GM12891 (cell line): ENCODE measurements around the gene CYP26C1.

Experiments used
- DNase-seq: peaks from one replicate; pipeline ENCODE4 v3.0.0; 2011; ENCODE audit warnings: low spot score; ENCODE audit not compliant: insufficient read length
- FAIRE-seq: peaks from 2 replicates; lab custom pipeline; 2011; peaks lifted over from hg19 to GRCh38; lab: Jason Lieb, UNC
- PAX5 ChIP-seq: IDR thresholded peaks from 2 replicates; pipeline ENCODE4 v1.6.1; 2011; ENCODE audit warnings: low read length, moderate library complexity, mild to moderate bottlenecking; ENCODE audit not compliant: insufficient read depth, severe bottlenecking
- POLR2A ChIP-seq: IDR thresholded peaks from 2 replicates; pipeline ENCODE4 v1.6.1; 2011; ENCODE audit warnings: low read depth, low read length, control low read depth
- POLR2AphosphoS5 ChIP-seq: IDR thresholded peaks from 2 replicates; pipeline ENCODE4 v1.6.1; 2011; ENCODE audit warnings: low read depth, low read length, control low read depth
- POU2F2 ChIP-seq: IDR thresholded peaks from 2 replicates; pipeline ENCODE4 v1.6.1; 2011; ENCODE audit warnings: low read depth, mild to moderate bottlenecking, control low read depth, low read length, moderate library complexity
- SPI1 ChIP-seq: IDR thresholded peaks from 2 replicates; pipeline ENCODE4 v1.6.1; 2011; ENCODE audit warnings: low read depth, low read length, control low read depth
- TAF1 ChIP-seq: IDR thresholded peaks from 2 replicates; pipeline ENCODE4 v1.6.1; 2011; ENCODE audit warnings: low read depth, low read length, control low read depth

CYP26C1 gene

DNA sequence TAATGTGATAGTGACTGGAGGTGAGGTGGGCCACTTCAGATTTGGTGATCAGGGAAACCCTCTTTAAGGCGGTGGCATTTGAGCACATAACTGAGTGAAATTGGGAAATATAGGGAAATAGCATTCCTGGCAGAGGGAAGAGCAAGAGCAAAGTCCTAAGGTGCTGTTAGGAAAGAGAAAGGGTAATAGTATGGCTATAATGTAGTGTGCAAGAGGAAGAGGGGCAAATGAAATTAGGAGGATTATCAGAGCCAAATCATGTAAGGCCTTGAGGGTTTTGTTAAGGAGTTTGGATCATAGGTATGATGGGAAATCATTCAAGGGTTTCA is 27.8 kb upstream of the CYP26C1 start:
- no peak for DNase-seq
- no peak for FAIRE-seq
- TF ChIP-seq POLR2AphosphoS5 (no peak), TAF1 (no peak)

DNA sequence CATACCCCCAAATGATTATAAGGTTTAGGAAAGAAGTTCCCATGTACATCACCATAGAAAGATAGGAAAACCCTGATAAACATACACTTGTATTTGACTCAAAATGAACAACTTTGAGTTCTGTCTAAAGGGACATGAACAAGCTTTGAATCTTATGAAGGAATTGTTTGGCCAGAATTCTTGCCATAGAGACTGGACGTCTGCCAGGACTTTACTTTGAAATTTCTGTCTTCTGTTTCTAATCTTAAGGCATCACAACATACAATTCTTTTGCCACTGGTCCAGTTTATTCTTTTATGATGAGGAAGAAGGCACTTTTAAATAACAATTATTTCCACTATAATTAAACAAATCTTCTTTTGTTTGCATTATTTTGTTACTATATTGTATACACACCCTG is 26.2 kb upstream of the CYP26C1 start:
- FAIRE-seq, result no peak
- TF ChIP-seq POLR2A, result no peak
- TF ChIP-seq PAX5, result no peak
- no peak for TF ChIP-seq POLR2AphosphoS5
- no peak for TF ChIP-seq TAF1
- no peak for TF ChIP-seq SPI1
- no peak for TF ChIP-seq POU2F2
- DNase-seq, result no peak

- no peak for DNase-seq
- TF ChIP-seq TAF1 (no peak), POLR2AphosphoS5 (no peak), PAX5 (no peak), POU2F2 (no peak), SPI1 (no peak), POLR2A (no peak)
- no peak for FAIRE-seq
Measured at GRCh38 chr10:93039110-93039509, 21.5 kb upstream of the CYP26C1 start.

DNA sequence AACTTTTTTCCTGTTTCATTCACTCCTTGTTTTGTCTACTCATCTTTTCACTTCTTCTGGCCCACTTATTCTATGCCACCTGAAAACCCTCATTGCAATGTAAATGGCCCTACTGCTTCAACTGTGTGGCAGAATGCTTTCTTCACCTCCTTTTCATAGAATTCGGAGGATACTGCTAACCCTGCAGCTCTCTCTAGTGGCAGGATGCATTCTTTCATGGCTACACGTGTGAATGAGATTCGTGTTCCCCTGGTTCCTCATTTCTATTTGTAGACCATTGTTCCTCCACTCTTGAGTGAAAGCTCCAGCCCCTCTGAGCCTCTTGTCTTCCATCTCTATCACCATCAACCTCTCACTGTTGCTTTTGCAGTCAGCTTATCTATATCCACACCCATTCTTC is 20.9 kb upstream of the CYP26C1 start:
- TF ChIP-seq POU2F2 (no peak), SPI1 (peak; percentile 72), PAX5 (no peak), TAF1 (no peak), POLR2AphosphoS5 (no peak), POLR2A (no peak)
- DNase-seq, result no peak
- peak; percentile 33 for FAIRE-seq

DNA sequence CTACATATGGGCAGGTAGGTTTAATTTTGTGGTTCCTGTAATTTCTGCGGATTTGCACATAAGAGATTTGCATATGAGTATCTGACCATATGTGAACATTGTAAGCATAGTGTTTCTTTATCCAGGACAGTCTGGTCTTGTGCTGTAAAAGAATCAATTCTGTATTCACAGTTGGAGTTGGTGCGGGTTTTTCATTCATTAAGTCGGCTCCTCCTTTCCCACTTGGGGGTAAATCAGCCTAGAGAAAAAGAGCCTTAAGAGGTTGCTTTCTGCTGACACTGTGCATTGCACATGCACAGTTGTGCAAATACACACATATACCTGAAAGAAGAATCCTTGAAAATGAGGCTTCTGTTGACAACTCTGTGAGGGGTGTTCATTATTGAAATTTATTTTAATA is 6.1 kb upstream of the CYP26C1 start:
- TF ChIP-seq POLR2AphosphoS5, result no peak
- TF ChIP-seq POLR2A, result no peak
- TF ChIP-seq TAF1, result no peak
- TF ChIP-seq SPI1, result no peak
- TF ChIP-seq PAX5, result no peak
- no peak for TF ChIP-seq POU2F2
- DNase-seq (no peak), FAIRE-seq (no peak)

DNA sequence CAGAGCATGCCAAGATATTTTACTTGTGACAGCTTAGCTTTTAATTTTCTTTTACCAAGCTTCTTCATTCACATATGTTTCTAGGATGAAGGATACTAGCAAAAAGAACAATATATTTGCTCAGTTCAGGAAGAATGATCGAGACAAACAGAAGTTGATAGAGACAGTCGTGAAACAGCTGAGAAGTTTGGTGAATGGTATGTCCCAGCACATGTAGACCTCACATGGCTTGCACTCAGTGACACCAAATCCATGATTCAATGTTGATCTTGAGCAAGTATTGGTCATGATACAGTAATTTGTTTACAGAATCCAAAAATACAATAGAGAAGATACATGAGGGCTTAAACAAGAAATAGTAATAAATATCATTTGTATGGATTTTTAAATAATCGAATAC is 2.5 kb upstream of the CYP26C1 start:
- TF ChIP-seq POU2F2 (no peak), POLR2A (no peak)
- DNase-seq (no peak), FAIRE-seq (no peak)

DNA sequence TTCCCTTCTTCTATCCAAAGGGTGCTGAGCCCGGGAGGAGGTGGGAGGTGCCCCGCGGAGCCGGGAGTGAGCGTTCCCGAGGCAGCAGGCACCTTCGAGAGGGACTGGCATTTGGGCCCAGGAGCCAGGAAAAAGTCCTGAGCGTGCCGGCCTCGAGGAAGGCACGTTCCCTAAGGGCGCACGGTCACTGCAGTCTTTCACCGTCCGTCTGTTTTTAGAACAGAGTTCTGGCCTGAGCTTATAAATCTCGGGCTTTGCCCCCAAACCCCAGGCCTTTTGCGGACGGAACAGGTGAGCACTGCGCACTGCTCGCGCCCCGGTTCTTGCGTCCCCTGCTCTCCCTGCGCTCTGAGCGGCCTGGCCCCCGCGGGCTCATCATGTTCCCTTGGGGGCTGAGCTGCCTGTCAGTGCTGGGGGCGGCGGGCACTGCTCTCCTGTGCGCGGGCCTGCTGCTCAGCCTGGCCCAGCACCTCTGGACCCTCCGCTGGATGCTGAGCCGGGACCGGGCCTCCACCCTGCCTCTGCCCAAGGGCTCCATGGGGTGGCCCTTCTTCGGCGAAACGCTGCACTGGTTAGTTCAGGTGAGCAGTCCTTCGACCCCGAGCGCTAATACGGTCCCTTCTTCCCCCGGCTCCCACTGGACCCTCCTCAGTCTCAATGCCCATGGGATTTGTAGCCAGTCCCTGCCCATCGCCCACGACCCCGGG is 442 bp downstream of the CYP26C1 start:
- no peak for TF ChIP-seq POU2F2
- TF ChIP-seq SPI1, result no peak
- no peak for TF ChIP-seq PAX5
- TF ChIP-seq POLR2AphosphoS5, result no peak
- TF ChIP-seq POLR2A, result no peak
- TF ChIP-seq TAF1, result no peak
- DNase-seq, result no peak
- no peak for FAIRE-seq

DNA sequence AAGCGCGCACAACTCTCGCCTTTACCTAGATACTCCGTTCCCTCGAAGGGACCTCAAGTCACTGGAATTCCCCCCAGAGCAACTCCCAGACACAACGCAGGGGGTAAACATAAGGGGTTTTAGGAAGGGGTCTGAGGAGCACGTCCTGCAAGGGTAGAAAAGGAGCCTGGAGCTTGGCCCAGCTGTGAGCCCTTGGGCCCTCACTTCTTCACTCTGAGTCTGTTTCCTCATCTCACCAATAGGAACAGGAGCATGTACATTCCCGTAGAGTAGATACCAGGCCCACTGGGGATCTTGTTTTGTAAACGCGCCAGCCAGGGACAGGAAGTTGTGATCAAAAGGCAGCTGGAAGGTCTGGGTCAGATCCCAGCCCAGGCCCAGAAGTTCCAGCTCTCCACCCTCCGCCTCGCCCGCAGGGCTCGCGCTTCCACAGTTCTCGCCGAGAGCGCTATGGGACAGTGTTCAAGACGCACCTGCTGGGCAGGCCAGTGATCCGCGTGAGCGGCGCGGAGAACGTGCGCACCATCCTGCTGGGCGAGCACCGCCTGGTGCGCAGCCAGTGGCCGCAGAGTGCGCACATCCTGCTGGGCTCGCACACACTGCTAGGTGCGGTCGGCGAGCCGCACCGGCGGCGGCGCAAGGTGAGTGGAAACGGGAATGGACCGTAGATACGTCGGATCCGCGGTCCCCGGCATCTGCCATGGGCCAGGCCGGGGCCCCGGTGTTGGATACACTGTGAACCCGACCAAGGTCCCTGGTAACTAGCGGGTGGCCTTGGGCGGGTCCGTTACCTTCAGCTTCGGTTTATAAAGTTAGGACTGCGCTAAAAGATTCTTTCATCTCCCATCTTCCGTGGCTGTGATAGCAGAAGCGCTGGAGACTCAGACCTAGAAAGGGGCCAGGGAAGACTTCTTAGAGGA is 1.3 kb downstream of the CYP26C1 start:
- TF ChIP-seq POLR2AphosphoS5, result no peak
- TF ChIP-seq SPI1, result no peak
- no peak for TF ChIP-seq POLR2A
- no peak for TF ChIP-seq TAF1
- no peak for TF ChIP-seq PAX5
- TF ChIP-seq POU2F2, result no peak
- FAIRE-seq, result peak; percentile 85
- DNase-seq, result no peak

DNA sequence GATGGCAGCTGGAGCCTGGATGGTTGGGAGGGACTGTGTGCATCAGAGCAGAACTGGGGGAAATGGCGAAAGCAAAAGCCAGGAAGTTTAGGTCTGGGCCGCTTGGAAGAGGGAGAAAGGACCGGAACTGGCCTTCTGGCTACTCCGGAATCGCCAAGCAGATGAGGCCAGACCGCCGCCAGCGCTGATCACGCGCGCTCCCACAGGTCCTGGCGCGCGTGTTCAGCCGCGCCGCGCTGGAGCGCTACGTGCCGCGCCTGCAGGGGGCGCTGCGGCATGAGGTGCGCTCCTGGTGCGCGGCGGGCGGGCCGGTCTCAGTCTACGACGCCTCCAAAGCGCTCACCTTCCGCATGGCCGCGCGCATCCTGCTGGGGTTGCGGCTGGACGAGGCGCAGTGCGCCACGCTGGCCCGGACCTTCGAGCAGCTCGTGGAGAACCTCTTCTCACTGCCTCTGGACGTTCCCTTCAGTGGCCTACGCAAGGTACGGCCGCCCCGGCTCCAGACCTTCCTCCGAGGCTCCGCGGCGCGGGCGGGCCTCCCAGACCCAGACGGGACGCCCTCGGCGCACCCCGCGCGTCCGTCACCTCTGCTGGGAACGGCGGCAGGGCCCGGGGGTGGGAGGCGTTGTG is 2.0 kb downstream of the CYP26C1 start:
- DNase-seq (peak; percentile 80), FAIRE-seq (peak; percentile 72)
- TF ChIP-seq PAX5 (peak; percentile 8), SPI1 (no peak), POLR2AphosphoS5 (no peak), TAF1 (no peak), POLR2A (no peak), POU2F2 (no peak)
